NOMO-1 treated with dmso at 0.1 percent for 144 hours (cell line): Measurements from ENCODE around the gene JAM3.
"Not testable (repeated sequence)": the region's sequence is repeated elsewhere in the genome, so short reads cannot be mapped to it uniquely, and the experiment has no call there.

ENCODE experiments used
- DNase-seq: peaks from one replicate; lab custom pipeline; 2025; ENCODE audit not compliant: unreplicated experiment; lab: John Stamatoyannopoulos, UW

The JAM3 gene

GRCh38 chr11:134062265-134063123, 6.4 kb upstream of the JAM3 start:
- DNase-seq: no peak

GRCh38 chr11:134063124-134063495, 5.8 kb upstream of the JAM3 start:
- DNase-seq: no peak

DNA sequence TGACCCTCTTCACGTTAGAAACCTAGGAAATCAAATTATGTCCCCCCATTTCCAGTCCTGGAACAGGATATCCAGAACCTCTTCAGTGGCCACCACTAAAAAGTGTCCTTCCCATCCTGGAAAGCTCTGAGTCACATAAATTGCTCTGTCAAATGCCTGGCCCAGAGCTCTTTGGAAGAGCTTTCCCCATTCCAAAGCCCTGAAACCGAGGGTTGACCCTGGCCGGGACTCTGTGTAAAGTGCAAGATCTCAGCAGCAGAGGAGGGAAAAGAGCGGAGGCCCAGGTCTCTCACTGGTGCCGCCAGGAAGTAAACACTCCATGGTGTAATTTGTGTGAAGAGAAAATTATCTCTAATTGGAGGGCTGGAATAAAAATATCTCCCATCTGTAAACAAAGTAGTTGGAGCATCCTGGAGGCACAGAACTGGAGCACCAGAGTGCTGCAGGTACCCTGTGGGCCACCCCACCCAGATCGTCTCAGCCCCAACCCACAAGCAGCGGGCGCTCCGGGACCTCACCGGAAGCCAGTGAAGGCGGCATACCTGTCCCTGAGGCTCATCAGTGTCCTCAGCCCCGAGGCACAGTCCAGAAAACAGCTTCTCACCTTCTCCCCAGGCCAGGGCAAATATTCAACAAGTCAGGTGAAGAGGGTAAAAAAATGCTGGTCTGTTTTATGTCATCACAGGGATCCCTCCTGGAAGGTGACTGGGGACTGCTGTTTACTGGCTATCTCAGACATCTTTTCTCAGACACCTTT, 4.7 kb upstream of the JAM3 start:
- DNase-seq: no peak

- DNase-seq: no peak
These were observed 3.5 kb upstream of the JAM3 start for GRCh38 chr11:134065381-134065780.

- DNase-seq: no peak
These were observed 1.7 kb upstream of the JAM3 start for GRCh38 chr11:134066943-134067885.

DNA sequence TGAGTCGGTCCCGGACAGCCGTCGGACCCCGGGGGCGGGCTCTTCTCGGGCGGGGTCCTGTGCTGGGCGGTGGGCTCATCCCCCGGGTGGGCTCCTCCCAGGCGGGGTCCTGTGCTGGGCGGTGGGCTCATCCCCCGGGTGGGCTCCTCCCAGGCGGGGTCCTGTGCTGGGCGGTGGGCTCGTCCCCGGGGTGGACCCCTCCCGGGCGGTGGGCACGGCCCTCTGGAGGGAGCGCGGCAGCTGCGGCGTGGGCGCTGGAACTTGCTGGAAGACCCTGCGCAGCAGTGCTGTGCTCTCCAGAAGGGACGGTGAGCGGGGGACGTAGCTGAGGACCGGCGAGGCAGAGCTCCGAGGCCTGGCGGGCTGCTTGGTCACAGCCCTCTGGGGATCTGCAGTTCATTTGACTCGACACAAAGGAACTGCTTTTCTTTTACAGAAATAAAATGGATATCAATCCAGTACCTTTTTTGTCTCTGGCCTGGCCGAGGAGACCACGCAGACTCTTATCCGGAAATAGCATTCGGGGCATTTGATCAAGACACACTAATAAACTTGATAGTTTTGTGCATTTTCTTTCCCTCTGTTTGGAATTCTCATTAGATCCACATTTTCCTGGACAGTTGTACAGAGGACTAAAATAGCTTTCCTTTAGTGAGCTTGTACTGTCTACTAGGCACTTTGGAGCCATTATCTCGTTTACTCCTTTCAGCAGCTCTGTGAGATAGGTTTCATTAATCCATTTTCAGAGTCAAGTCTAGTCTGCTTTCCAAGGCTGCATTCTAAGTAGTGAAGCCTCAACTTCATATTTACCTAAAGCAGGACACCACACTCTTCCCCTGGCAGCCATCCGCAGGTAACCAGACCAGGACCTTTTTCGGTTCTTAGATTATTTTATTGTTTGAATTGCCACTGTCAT, 812 bp downstream of the JAM3 start:
- no peak for DNase-seq

DNA sequence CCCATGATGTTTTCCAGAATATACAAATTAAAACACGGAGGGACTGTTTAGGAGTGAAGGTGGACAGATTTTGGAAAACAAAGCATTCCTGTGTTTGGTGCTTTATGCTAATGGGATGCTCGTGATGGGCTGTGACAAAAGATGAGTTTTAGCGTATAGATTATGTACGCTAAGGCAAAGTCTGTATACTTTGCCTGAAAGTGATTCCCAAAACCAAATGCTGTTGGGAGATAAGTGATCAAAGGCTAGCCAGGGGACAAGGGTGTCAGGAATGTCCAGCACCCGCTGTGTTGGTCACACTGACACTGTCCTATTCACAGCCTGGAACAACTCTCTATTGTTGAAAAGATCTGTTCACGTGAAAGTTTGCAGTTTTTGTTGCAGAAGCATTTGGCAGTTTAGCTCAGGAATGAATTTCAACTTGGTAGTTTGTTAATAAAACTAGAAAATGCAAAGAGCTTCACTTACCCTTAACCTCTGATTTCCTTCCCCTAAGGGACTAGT, 1.5 kb downstream of the JAM3 start:
- DNase-seq: no peak

DNA sequence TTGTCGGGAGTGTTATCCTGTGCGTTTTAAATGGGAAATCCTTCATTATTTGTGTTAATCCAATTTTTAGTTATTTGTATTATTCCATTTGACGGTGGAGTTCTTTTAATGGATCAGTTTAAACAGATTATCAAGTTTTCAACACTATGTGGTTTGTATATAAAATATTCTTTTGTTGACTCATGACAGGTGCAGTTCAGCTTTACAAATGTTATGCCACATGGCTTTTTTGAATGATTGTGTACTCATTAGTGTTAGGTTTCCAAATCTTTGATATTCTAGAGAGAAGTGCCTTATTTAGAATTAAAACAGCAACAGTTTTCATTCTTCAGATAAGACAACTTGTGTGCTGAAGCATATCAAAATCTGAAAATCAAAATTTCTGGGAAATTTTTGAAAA, 2.4 kb downstream of the JAM3 start:
- no peak for DNase-seq

GRCh38 chr11:134071766-134072402, 3.0 kb downstream of the JAM3 start:
- no peak for DNase-seq

GRCh38 chr11:134072844-134073243, 4.0 kb downstream of the JAM3 start:
- no peak for DNase-seq

DNA sequence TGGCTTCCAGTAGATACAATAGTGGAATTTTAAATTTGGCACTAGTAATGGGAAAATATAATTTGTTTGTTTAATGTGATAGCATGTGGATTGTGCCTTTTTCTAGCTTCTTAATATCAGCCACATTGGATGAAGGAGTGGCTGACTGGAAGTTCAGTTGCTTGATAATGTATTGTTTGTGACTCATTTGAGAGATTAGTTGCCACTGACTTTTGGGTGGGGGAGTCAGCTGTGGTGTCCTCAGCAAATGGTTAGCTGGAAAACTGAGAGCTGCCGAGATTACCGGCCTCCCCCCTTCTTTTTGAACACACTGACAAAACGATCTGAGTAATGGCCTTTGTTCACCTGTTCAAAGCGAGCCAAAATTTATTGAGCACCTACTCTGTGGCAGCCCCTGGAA, 5.5 kb downstream of the JAM3 start:
- DNase-seq: no peak

DNA sequence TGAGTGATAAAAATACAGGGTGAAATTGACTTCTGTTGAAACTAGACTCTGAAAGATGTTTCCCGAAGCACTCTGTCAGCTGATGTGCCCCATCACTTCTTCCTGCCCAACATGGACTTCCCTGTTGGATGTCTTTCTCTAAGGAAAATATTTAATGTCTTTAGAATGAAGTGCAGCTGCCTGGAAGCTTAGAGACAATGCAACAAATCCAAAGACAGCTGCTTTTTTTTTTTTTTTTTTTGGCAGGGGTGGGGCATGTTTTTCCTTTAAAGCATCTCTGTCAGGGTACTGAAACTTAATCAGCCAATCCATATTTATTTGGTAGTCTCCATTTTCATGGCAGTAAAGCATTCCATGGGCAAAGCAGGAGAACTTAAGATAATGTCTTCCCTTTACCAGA, 5.9 kb downstream of the JAM3 start:
- DNase-seq: no peak

DNA sequence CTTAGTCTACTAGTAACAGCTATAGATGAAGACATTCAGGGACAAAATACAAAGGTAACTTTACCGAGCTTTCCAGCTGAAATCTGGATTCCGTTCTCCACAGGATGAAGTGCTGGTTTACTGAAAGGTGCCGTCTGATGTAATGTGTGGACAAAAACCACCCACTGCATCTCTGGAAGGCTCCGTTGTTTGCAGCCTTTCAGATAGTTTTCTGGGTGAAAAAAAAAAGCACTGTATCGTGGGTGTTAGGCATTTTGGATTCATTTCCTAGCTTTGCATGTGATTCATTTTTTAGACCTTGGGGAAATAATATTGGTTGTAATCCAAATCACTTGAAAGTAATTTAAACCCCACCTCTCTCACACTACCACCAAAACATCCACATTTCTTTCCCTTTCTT, 10.4 kb downstream of the JAM3 start:
- DNase-seq: no peak

DNA sequence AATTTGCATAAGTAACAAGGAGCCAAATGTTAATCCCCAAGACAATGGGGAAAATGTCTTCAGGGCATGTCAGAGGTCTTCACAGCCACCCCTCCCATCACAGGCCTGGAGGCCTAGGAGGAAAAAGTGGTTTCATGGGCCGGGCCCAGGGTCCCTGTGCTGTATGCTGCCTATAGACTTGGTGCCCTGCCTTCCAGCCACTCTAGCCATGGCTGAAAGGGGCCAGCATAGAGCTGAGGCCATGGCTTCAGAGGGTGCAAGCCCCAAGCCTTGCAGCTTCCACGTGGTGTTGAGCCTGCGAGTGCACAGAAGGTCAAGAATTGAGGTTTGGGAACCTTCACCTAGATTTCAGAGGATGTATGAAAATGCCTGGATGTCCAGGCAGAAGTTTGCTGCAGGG, 12.4 kb downstream of the JAM3 start:
- DNase-seq: not testable (repeated sequence)

- no peak for DNase-seq
These were observed 14.1 kb downstream of the JAM3 start for GRCh38 chr11:134082990-134083389.

GRCh38 chr11:134086376-134086775, 17.5 kb downstream of the JAM3 start:
- DNase-seq: no peak

GRCh38 chr11:134092006-134092405, 23.1 kb downstream of the JAM3 start:
- DNase-seq: not testable (repeated sequence)

- DNase-seq: no peak
These were observed 28.3 kb downstream of the JAM3 start for GRCh38 chr11:134097166-134097565.

DNA sequence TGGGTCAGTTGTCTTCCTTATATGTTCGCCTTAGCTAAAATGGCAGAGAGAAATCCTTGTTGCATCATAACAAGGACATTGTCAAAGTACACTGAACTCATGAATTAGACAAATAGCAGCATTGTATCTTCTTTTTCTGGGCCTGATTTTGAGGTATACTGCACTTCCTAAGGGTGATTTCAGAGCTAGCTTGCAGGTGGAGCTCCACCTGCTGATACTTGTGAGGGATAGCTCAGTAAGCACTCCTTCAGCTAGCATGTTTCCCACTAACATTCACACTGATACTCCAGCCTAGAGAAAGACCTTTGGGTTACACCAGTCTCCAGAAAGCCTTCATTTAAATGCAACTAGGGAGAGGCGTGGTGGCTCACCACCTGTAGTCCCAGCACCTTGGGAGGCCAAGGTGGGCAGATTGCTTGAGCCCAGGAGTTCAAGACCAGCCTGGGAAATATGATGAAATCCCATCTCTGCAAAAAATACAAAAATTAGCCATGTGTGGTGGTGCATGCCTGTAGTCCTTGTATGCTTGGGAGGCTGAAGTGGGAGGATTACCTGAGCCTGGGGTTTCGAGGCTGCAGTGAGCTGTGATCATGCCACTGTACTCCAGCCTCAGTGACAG, 29.8 kb downstream of the JAM3 start:
- no peak for DNase-seq
